NT2/D1 (cell line): Measurements from ENCODE around the gene SIDT1.

Experiments
- SUZ12 ChIP-seq: IDR thresholded peaks from 2 replicates; pipeline ENCODE4 v1.6.1; 2011; ENCODE audit not compliant: insufficient read length, insufficient read depth; ENCODE audit errors: extremely low read depth
- YY1 ChIP-seq: IDR thresholded peaks from 2 replicates; pipeline ENCODE4 v1.6.1; 2011; ENCODE audit not compliant: insufficient read length, insufficient read depth
- ZNF274 ChIP-seq: IDR thresholded peaks from 2 replicates; pipeline ENCODE4 v1.6.1; 2011; ENCODE audit warnings: mild to moderate bottlenecking, low read depth, low read length

DNA sequence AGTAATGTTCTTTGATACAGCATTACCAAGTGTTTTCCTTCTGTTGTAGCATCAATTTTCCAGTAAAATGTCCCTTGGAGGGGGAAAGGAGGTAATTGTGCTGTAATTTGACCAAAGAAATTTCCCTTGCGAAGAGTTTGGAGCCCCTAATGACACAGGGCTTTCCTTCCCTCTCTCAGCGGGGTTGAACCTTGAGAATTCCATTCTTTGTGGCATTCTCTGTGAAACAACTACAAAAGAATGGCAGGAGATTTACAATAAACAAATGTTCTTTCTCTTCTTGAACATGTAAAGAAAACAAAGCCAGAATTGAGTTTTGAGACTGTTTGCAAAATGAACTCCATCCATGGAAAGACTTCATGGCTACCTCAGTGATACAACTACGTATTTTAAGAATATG, 53.4 kb downstream of the SIDT1 start:
- TF ChIP-seq YY1 = no peak
- no peak for TF ChIP-seq ZNF274
- no peak for TF ChIP-seq SUZ12
